NCI-H510A (cell line): ENCODE results near the gene USP32.
"Not testable (repeated sequence)": the region's sequence is repeated elsewhere in the genome, so short reads cannot be mapped to it uniquely, and the experiment has no call there.

Source experiments
- DNase-seq: peaks from one replicate; lab custom pipeline; 2025; lab: John Stamatoyannopoulos, UW

The USP32 gene

GRCh38 chr17:60330731-60331130 is 61.2 kb downstream of the USP32 start:
- no peak for DNase-seq

- DNase-seq = peak; percentile 85
These were observed 63.3 kb downstream of the USP32 start for GRCh38 chr17:60328679-60329078.

- DNase-seq = no peak
These were observed 64.0 kb downstream of the USP32 start for GRCh38 chr17:60327901-60328273.

GRCh38 chr17:60327134-60327900 is 64.6 kb downstream of the USP32 start:
- peak; percentile 95 for DNase-seq

- no peak for DNase-seq
These were observed 65.2 kb downstream of the USP32 start for GRCh38 chr17:60326702-60327101.

GRCh38 chr17:60325730-60326524 is 66.0 kb downstream of the USP32 start:
- DNase-seq = no peak

- no peak for DNase-seq
These were observed 68.2 kb downstream of the USP32 start for GRCh38 chr17:60323754-60324153.

GRCh38 chr17:60322056-60322387 is 69.9 kb downstream of the USP32 start:
- DNase-seq = no peak

GRCh38 chr17:60321336-60322055 is 70.4 kb downstream of the USP32 start:
- no peak for DNase-seq

GRCh38 chr17:60318830-60319229 is 73.1 kb downstream of the USP32 start:
- no peak for DNase-seq

- DNase-seq = no peak
These were observed 73.6 kb downstream of the USP32 start for GRCh38 chr17:60318326-60318725.

GRCh38 chr17:60315650-60316049 is 76.3 kb downstream of the USP32 start:
- no peak for DNase-seq

GRCh38 chr17:60314900-60315299 is 77.0 kb downstream of the USP32 start:
- DNase-seq = not testable (repeated sequence)

- DNase-seq = no peak
These were observed 77.5 kb downstream of the USP32 start for GRCh38 chr17:60314423-60314822.

GRCh38 chr17:60311936-60312335 is 80.0 kb downstream of the USP32 start:
- no peak for DNase-seq

- no peak for DNase-seq
These were observed 80.7 kb downstream of the USP32 start for GRCh38 chr17:60311186-60311585.

GRCh38 chr17:60305141-60305540 is 86.8 kb downstream of the USP32 start:
- no peak for DNase-seq

GRCh38 chr17:60304502-60304901 is 87.4 kb downstream of the USP32 start:
- DNase-seq = no peak

GRCh38 chr17:60303406-60304099 is 88.4 kb downstream of the USP32 start:
- no peak for DNase-seq

GRCh38 chr17:60301649-60302048 is 90.3 kb downstream of the USP32 start:
- no peak for DNase-seq

- DNase-seq = no peak
These were observed 91.0 kb downstream of the USP32 start for GRCh38 chr17:60300949-60301348.

- no peak for DNase-seq
These were observed 91.9 kb downstream of the USP32 start for GRCh38 chr17:60300011-60300410.
